DOHH2 (cell line): Measurements from ENCODE around the gene MYO1D.

Experiments
- CTCF ChIP-seq: fragments of 200-600 bp; sonication (generic); IDR thresholded peaks from one replicate; pipeline ENCODE4 v1.5.1; 2014; ENCODE audit warnings: antibody characterized with exemption, mild to moderate bottlenecking, low read depth, low read length; ENCODE audit not compliant: poor library complexity, severe bottlenecking
- EZH2phosphoT487 ChIP-seq: fragments of 200-600 bp; sonication (generic); IDR thresholded peaks from 2 replicates; pipeline ENCODE4 v1.6.1; 2017; ENCODE audit warnings: borderline replicate concordance, mild to moderate bottlenecking, antibody characterized with exemption, low read length, moderate library complexity, mixed read lengths

DNA sequence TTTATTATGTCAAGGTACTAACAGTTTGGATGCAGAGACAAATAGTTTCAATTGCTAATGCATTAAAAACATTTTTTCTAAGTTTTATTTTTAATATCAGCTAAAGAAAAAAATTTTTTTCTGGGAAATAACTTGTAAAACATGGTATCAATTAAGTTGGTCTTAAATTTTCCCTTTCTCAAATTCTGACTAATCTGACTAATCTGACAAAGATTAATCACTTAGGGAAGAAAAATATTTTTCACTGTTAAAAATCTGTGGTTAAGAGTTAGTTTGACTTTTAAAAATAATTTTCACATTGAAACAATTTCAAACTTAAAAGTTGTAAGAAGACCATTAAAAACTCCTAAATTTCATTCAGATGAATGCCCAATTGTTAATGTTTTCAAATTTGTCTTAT lies 74.6 kb downstream of the MYO1D start:
- no peak for TF ChIP-seq CTCF
- no peak for TF ChIP-seq EZH2phosphoT487
